ENCODE results near the gene SELL.

GRCh38 chr1:169745015-169745861 lies 33.8 kb upstream of the SELL start:
- TF ChIP-seq CTCF (IDR thresholded peaks at IDR 0.05) (no peak), ZFX (IDR thresholded peaks at IDR 0.05; ENCODE audit: borderline replicate concordance) (no peak)

Data from 22Rv1 (cell line).